HEK293T (cell line): ENCODE data around the gene TAF7L.
"Not testable (repeated sequence)": the region's sequence is repeated elsewhere in the genome, so short reads cannot be mapped to it uniquely, and the experiment has no call there.

ENCODE experiments used
- CTCF ChIA-PET: fragments of 350-600 bp; formaldehyde crosslinking; extraction: SDS; loops from one replicate; lab custom pipeline; 2021; ENCODE audit warnings: antibody characterized with exemption, inconsistent platforms; lab: Yijun Ruan, JAX
- POLR2A ChIA-PET: fragments of 350-600 bp; formaldehyde crosslinking; extraction: SDS; loops from one replicate; lab custom pipeline; 2020; ENCODE audit warnings: antibody characterized with exemption, inconsistent platforms; lab: Yijun Ruan, JAX
- DNase-seq: peaks from one replicate; pipeline ENCODE4 v3.0.0; 2012; ENCODE audit warnings: mixed read lengths; ENCODE audit errors: extremely low spot score
- ARNT ChIP-seq: fragments of 450-650 bp; IDR thresholded peaks from 2 replicates; pipeline ENCODE4 v1.6.1; 2017; ENCODE audit warnings: mild to moderate bottlenecking
- BHLHE40 ChIP-seq: fragments of 450-650 bp; IDR thresholded peaks from 2 replicates; pipeline ENCODE4 v1.6.1; 2016; ENCODE audit warnings: mild to moderate bottlenecking, moderate library complexity, borderline replicate concordance
- CTBP1 ChIP-seq: fragments of 450-650 bp; IDR thresholded peaks from 2 replicates; pipeline ENCODE4 v1.6.1; 2016; ENCODE audit warnings: borderline replicate concordance
- ELF4 ChIP-seq: fragments of 450-650 bp; IDR thresholded peaks from 2 replicates; pipeline ENCODE4 v1.6.1; 2017; ENCODE audit warnings: antibody characterized with exemption
- FOXA1 ChIP-seq: fragments of 450-650 bp; IDR thresholded peaks from 2 replicates; pipeline ENCODE4 v1.6.1; 2016; ENCODE audit warnings: mild to moderate bottlenecking
- FOXK2 ChIP-seq: fragments of 450-650 bp; IDR thresholded peaks from 2 replicates; pipeline ENCODE4 v1.6.1; 2016; ENCODE audit warnings: mild to moderate bottlenecking
- FOXM1 ChIP-seq: fragments of 450-650 bp; IDR thresholded peaks from 2 replicates; pipeline ENCODE4 v1.6.1; 2017; ENCODE audit warnings: mild to moderate bottlenecking, borderline replicate concordance
- HDGF ChIP-seq: fragments of 450-650 bp; IDR thresholded peaks from 2 replicates; pipeline ENCODE4 v1.6.1; 2017; ENCODE audit warnings: antibody characterized with exemption, borderline replicate concordance
- L3MBTL2 ChIP-seq: fragments of 450-650 bp; conservative IDR thresholded peaks from 2 replicates; pipeline ENCODE4 v1.6.1; 2016; ENCODE audit warnings: mild to moderate bottlenecking
- LEF1 ChIP-seq: fragments of 450-650 bp; IDR thresholded peaks from 2 replicates; pipeline ENCODE4 v1.6.1; 2017; ENCODE audit warnings: mild to moderate bottlenecking, borderline replicate concordance
- NFRKB ChIP-seq: fragments of 450-650 bp; IDR thresholded peaks from 2 replicates; pipeline ENCODE4 v1.6.1; 2016; ENCODE audit warnings: mild to moderate bottlenecking, moderate library complexity
- PKNOX1 ChIP-seq: fragments of 450-650 bp; IDR thresholded peaks from 2 replicates; pipeline ENCODE4 v1.6.1; 2016
- SP1 ChIP-seq: fragments of 450-650 bp; IDR thresholded peaks from 2 replicates; pipeline ENCODE4 v1.6.1; 2017
- SUZ12 ChIP-seq: fragments of 450-650 bp; IDR thresholded peaks from 2 replicates; pipeline ENCODE4 v1.6.1; 2016; ENCODE audit warnings: mild to moderate bottlenecking
- TARDBP ChIP-seq: fragments of 450-650 bp; IDR thresholded peaks from 2 replicates; pipeline ENCODE4 v1.6.1; 2016
- ZNF384 ChIP-seq: fragments of 450-650 bp; IDR thresholded peaks from 2 replicates; pipeline ENCODE4 v1.6.1; 2016

Gene TAF7L

DNA sequence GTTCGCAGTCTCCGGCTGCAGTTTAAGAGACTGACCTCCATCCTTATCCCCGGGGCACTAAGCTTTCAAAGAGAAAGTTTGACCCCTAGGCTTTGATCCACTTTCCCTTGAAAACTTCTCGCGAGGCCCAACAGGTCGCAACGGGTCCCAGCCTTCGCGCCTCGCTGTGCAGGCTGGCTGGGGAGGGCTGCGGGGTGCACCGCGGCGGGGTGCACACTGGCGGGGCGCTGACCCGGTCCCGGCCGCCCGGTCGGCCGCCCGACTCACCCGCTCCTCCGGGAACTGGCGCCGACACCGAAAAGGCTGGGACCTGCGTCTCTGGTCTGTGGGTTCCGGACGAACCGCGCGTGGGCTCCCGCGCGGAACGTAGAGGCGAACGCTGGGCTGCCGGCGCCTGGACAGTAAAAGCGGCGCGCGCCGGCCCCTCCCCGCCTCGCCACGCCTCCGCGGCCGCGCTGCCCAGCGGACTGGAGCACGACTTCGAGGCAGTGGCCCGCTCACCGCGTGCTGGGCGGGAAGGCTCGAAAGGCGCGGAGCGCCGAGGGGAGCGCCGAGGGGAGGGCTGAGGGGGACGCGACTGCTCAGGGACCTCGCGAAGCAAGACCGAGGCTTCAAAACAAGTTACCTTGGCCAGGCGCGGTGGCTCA lies at the start of gene TAF7L:
Gene TAF7L (minus strand): TSS at position 378 of the 647 bp plus-strand sequence. CDS start 3,791 bp downstream, outside the sequence.
- TF ChIP-seq PKNOX1 = no peak
- no peak for TF ChIP-seq FOXA1
- TF ChIP-seq NFRKB = no peak
- no peak for TF ChIP-seq FOXM1
- TF ChIP-seq L3MBTL2 = no peak
- no peak for TF ChIP-seq ELF4
- TF ChIP-seq LEF1 = no peak
- no peak for TF ChIP-seq TARDBP
- no peak for TF ChIP-seq BHLHE40
- no peak for TF ChIP-seq SP1
- no peak for TF ChIP-seq ZNF384
- TF ChIP-seq HDGF = no peak
- TF ChIP-seq CTBP1 = no peak
- TF ChIP-seq ARNT = no peak
- DNase-seq = no peak
- ChIA-PET CTCF (no interaction called here), POLR2A (no interaction called here)

GRCh38 chrX:101337776-101338271 lies 46.7 kb upstream of the TAF7L start:
- POLR2A ChIA-PET = no interaction called here

DNA sequence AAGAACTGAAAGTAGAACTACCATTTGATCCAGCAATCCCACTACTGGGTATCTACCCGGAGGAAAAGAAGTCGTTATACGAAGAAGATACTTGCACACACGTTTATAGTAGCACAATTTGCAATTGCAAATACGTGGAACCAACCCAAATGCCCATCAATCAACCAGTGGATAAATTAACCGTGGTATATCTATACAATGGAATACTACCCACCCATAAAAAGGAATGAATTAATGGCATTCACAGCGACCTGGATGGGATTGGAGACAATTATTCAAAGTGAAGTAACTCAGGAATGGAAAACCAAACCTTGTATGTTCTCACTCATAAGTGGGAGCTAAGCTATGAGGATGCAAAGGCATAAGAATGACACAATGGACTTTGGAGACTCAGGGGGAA lies 43.2 kb upstream of the TAF7L start:
- CTCF ChIA-PET, POLR2A ChIA-PET, DNase-seq: not testable (repeated sequence)

More at GRCh38 chrX:101337776-101338271, 46.7 kb upstream of the TAF7L start:
- TF ChIP-seq LEF1 = no peak
- no peak for TF ChIP-seq HDGF
- no peak for TF ChIP-seq ARNT
- TF ChIP-seq FOXM1 = no peak
- no peak for TF ChIP-seq BHLHE40
- TF ChIP-seq PKNOX1 = no peak
- TF ChIP-seq NFRKB = no peak
- no peak for TF ChIP-seq FOXA1
- TF ChIP-seq CTBP1 = no peak
- TF ChIP-seq SP1 = no peak
- TF ChIP-seq TARDBP = no peak
- no peak for TF ChIP-seq ZNF384
- CTCF ChIA-PET = interaction anchor here (0.8 kb wide), 1 partner anchor 11 kb away, joined by 5 read pairs; the partner anchor contains the start of gene TIMM8A
- no peak for DNase-seq

DNA sequence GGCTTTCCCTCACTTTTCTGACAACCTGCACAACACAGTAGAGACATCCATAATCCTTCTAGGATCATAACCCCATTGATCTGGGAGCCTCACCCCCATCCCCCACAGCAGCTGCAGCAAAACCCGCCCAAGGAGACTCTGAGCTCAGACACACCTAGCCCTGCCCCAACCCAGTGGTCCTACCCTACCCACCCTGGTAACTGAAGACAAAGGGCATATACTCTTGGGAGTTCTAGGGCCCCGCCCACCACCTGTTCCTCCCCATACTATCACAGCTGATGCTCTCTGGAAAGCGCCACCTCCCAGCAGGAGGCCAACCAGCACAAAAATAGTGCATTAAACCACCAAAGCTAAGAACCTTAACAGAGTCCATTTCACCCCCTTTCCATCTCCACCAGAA lies 35.5 kb upstream of the TAF7L start:
- POLR2A ChIA-PET = interaction anchor here (1.8 kb wide), 1 partner anchor 22 kb away, joined by 7 read pairs; the partner anchor contains the start of gene TIMM8A
- CTCF ChIA-PET, DNase-seq: not testable (repeated sequence)

GRCh38 chrX:101303790-101304189 lies 12.7 kb upstream of the TAF7L start:
- DNase-seq = no peak
- POLR2A ChIA-PET = no interaction called here
- no peak for TF ChIP-seq HDGF
- TF ChIP-seq FOXA1 = no peak
- no peak for TF ChIP-seq ZNF384
- no peak for TF ChIP-seq ELF4
- TF ChIP-seq PKNOX1 = no peak
- no peak for TF ChIP-seq NFRKB
- TF ChIP-seq L3MBTL2 = no peak
- no peak for TF ChIP-seq ARNT
- TF ChIP-seq SP1 = no peak
- TF ChIP-seq CTBP1 = no peak
- TF ChIP-seq FOXK2 = no peak
- TF ChIP-seq BHLHE40 = no peak
- no peak for TF ChIP-seq SUZ12
- CTCF ChIA-PET = no interaction called here

GRCh38 chrX:101295603-101296002 lies 4.5 kb upstream of the TAF7L start:
- CTCF ChIA-PET, POLR2A ChIA-PET: not testable (repeated sequence)

DNA sequence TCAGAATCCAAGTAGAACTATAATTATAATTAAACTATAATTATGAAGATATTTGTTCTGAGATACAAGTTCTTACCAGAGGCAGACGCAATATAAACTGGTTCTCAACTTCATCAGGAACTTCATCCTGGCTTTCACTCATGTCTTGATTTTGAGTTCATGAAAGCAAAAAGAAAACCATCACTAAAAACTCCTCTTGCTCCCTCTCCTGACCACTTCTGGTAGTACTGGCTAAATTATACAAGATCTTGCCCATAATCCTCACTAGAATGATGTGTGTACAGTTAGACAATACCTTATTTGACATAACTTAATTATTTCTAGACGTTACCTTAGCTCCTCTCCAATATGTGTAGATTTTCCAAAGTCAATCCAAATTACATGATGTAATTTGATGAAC lies 3.7 kb downstream of the TAF7L start:
- ChIA-PET CTCF (interaction anchor here (0.6 to 1.0 kb wide), 2 partner anchors 43 to 392 kb away, joined by 3 to 5 read pairs; no protein-coding TSS in a partner anchor), POLR2A (no interaction called here)
- peak; percentile 45 for DNase-seq
- TF ChIP-seq BHLHE40 (no peak), TARDBP (no peak), ZNF384 (no peak), L3MBTL2 (no peak), NFRKB (no peak), PKNOX1 (no peak), FOXK2 (no peak), SP1 (no peak), CTBP1 (no peak), FOXA1 (no peak), LEF1 (no peak), ARNT (no peak), FOXM1 (no peak), ELF4 (no peak), SUZ12 (no peak), HDGF (no peak)

More at GRCh38 chrX:101295603-101296002, 4.5 kb upstream of the TAF7L start:
- not testable (repeated sequence) for DNase-seq
